T-cell (primary cell): ENCODE data around the gene BCAM. TPM values are rescaled to one million over a fixed set of nuclear protein-coding genes. Genes with fewer than 3 reads are reported as not detected.

Experiments used
- total RNA-seq, 35 experiments: library from RNA in 6 of 35; stranded (reverse) in 6 of 35; fragments of 120-200 nt in 1 of 35; gene quantifications; one replicate each; pipeline versions ENCODE4 v1.2.1 to v1.2.4 and lab custom pipeline; 2013 to 2026

The BCAM gene
- total RNA-seq, 5 donors from 2014 or later (not counting 1 experiment from before 2014, with no cell fraction given), result 0.39 to 1.0 (median 0.87) TPM; not detected in 1

Other genes starting within 250 kb of the BCAM start
- not detected for gene IGSF23, start 195.5 kb upstream of the BCAM start, total RNA-seq
- gene PVR, start 165.2 kb upstream of the BCAM start, total RNA-seq, result 1 to 10 TPM; 1.2 to 3.4 (median 2.8) TPM
- 1 to 10 TPM in 3 of 5 donors, under 1 TPM in 2; 0.57 to 2.7 (median 1.0) TPM for gene CEACAM19, start 137.6 kb upstream of the BCAM start, total RNA-seq
- gene CEACAM16, start 110.0 kb upstream of the BCAM start, total RNA-seq, result not detected
- 100 to 1,000 TPM in 1 of 5 donors, 10 to 100 TPM in 4; 18.7 to 103 (median 19.4) TPM for gene BCL3, start 60.4 kb upstream of the BCAM start, total RNA-seq
- under 1 TPM in 2 of 5 donors, not detected in 3; 0.25 to 0.30 TPM for gene CBLC, start 31.2 kb upstream of the BCAM start, total RNA-seq
- gene NECTIN2, start 37.2 kb downstream of the BCAM start, total RNA-seq, result 1 to 10 TPM in 4 of 5 donors, under 1 TPM in 1; 0.30 to 1.8 (median 1.4) TPM
- 10 to 100 TPM; 32.1 to 47.5 (median 41.5) TPM for gene TOMM40, start 82.2 kb downstream of the BCAM start, total RNA-seq
- gene APOE, start 96.7 kb downstream of the BCAM start, total RNA-seq, result 1 to 10 TPM; 2.0 to 9.5 (median 6.8) TPM
- 1 to 10 TPM in 3 of 5 donors, not detected in 2; 2.8 to 8.5 (median 3.9) TPM for gene APOC1, start 105.5 kb downstream of the BCAM start, total RNA-seq
- not detected for gene APOC4, start 133.1 kb downstream of the BCAM start, total RNA-seq
- under 1 TPM in 2 of 5 donors, not detected in 3; 0.66 to 0.96 TPM for gene APOC2, start 136.9 kb downstream of the BCAM start, total RNA-seq
- gene CLPTM1, start 146.3 kb downstream of the BCAM start, total RNA-seq, result 100 to 1,000 TPM in 1 of 5 donors, 10 to 100 TPM in 4; 64.0 to 103 (median 87.6) TPM
- gene RELB, start 192.4 kb downstream of the BCAM start, total RNA-seq, result 10 to 100 TPM; 29.4 to 65.5 (median 40.4) TPM
- gene CLASRP, start 229.9 kb downstream of the BCAM start, total RNA-seq, result 100 to 1,000 TPM; 141 to 153 (median 149) TPM